NCI-H82 (cell line): ENCODE measurements around the gene ECSIT.
"Not testable (repeated sequence)": the region's sequence is repeated elsewhere in the genome, so short reads cannot be mapped to it uniquely, and the experiment has no call there.

Source experiments
- DNase-seq: peaks from one replicate; lab custom pipeline; 2025; lab: John Stamatoyannopoulos, UW

Gene ECSIT

GRCh38 chr19:11475861-11476260, 53.1 kb downstream of the ECSIT start:
- peak; percentile 53 for DNase-seq

- DNase-seq = not testable (repeated sequence)
Measured at GRCh38 chr19:11475343-11475742, 53.6 kb downstream of the ECSIT start.

- no peak for DNase-seq
Measured at GRCh38 chr19:11473725-11474124, 55.2 kb downstream of the ECSIT start.

- not testable (repeated sequence) for DNase-seq
Measured at GRCh38 chr19:11468266-11468845, 60.6 kb downstream of the ECSIT start.

- DNase-seq = peak; percentile 23
Measured at GRCh38 chr19:11465600-11465999, 63.3 kb downstream of the ECSIT start.

- DNase-seq = no peak
Measured at GRCh38 chr19:11464333-11465265, 64.3 kb downstream of the ECSIT start.

GRCh38 chr19:11463391-11463790, 65.5 kb downstream of the ECSIT start:
- no peak for DNase-seq

GRCh38 chr19:11461453-11461852, 67.5 kb downstream of the ECSIT start:
- DNase-seq = no peak

- no peak for DNase-seq
Measured at GRCh38 chr19:11460207-11460606, 68.7 kb downstream of the ECSIT start.

GRCh38 chr19:11458912-11459311, 70.0 kb downstream of the ECSIT start:
- not testable (repeated sequence) for DNase-seq

GRCh38 chr19:11458236-11458900, 70.6 kb downstream of the ECSIT start:
- no peak for DNase-seq

GRCh38 chr19:11457831-11458230, 71.1 kb downstream of the ECSIT start:
- no peak for DNase-seq

GRCh38 chr19:11457115-11457514, 71.8 kb downstream of the ECSIT start:
- no peak for DNase-seq

- no peak for DNase-seq
Measured at GRCh38 chr19:11456659-11457058, 72.3 kb downstream of the ECSIT start.
